PC-9 (cell line): Measurements from ENCODE around the gene TTC7B. TPM values are rescaled to one million over a fixed set of nuclear protein-coding genes. Genes with fewer than 3 reads are reported as not detected.

ENCODE experiments used
- BruUV-seq: library from RNA; stranded (reverse); fragments of 400-500 nt; replicated peaks from 2 replicates; lab custom pipeline; 2021; lab: Mats Ljungman, UMichigan
- CTCF ChIA-PET: fragments of 300-600 bp; sonication (Branson Sonifier 250); formaldehyde crosslinking; loops from one replicate; lab custom pipeline; 2022; ENCODE audit warnings: antibody characterized with exemption; lab: Charles Lee
- POLR2A ChIA-PET: fragments of 300-600 bp; sonication (Branson Sonifier 250); formaldehyde crosslinking; loops from one replicate; lab custom pipeline; 2022; ENCODE audit warnings: antibody characterized with exemption; ENCODE audit not compliant: unreplicated experiment; lab: Charles Lee
- DNase-seq, 2 experiments: peaks; one replicate each; pipeline versions ENCODE4 v3.0.0 to v3.0.0-alpha.2; 2015 to 2022; ENCODE audit warnings: mixed read lengths in 1 of 2
- H2AFZ ChIP-seq: fragments of 200-600 bp; sonication (generic); 2 replicates; pipeline ENCODE4 v1.8.1; 2017; ENCODE audit warnings: antibody characterized with exemption
- H3F3A ChIP-seq: fragments of 200-600 bp; sonication (generic); 2 replicates; pipeline ENCODE4 v1.8.1; 2017; ENCODE audit warnings: antibody characterized with exemption, mild to moderate bottlenecking, low read depth; ENCODE audit not compliant: insufficient read depth
- H3K27ac ChIP-seq: fragments of 200-600 bp; sonication (generic); 2 replicates; pipeline ENCODE4 v1.6.1; 2016; ENCODE audit warnings: mixed run types
- H3K27me3 ChIP-seq: fragments of 200-600 bp; sonication (generic); 2 replicates; pipeline ENCODE4 v1.6.1; 2016; ENCODE audit warnings: low read depth, mixed run types; ENCODE audit not compliant: insufficient read depth
- H3K36me3 ChIP-seq: fragments of 200-600 bp; sonication (generic); 2 replicates; pipeline ENCODE4 v1.6.1; 2016; ENCODE audit warnings: low read depth, mixed run types
- H3K4me1 ChIP-seq: fragments of 200-600 bp; sonication (generic); replicated peaks from 2 replicates; pipeline ENCODE4 v1.6.1; 2016; ENCODE audit warnings: mixed run types; ENCODE audit not compliant: insufficient read depth
- H3K4me2 ChIP-seq: fragments of 200-600 bp; sonication (generic); 2 replicates; pipeline ENCODE4 v1.6.1; 2017; ENCODE audit warnings: mixed run types
- H3K4me3 ChIP-seq: fragments of 200-600 bp; sonication (generic); 2 replicates; pipeline ENCODE4 v1.6.1; 2016; ENCODE audit warnings: mixed run types
- H3K79me2 ChIP-seq: fragments of 200-600 bp; sonication (generic); 2 replicates; pipeline ENCODE4 v1.6.1; 2017; ENCODE audit warnings: low read depth, mixed run types
- H3K9me2 ChIP-seq: fragments of 200-600 bp; sonication (generic); 2 replicates; pipeline ENCODE4 v1.8.1; 2017; ENCODE audit warnings: mild to moderate bottlenecking; ENCODE audit not compliant: insufficient read depth
- H3K9me3 ChIP-seq: fragments of 200-600 bp; sonication (generic); 2 replicates; pipeline ENCODE4 v1.8.1; 2016; ENCODE audit warnings: low read depth; ENCODE audit not compliant: insufficient read depth
- H4K20me1 ChIP-seq: fragments of 200-600 bp; sonication (generic); 2 replicates; pipeline ENCODE4 v1.8.1; 2017; ENCODE audit not compliant: insufficient read depth
- CTCF ChIP-seq: fragments of 200-600 bp; sonication (generic); conservative IDR thresholded peaks from 2 replicates; pipeline ENCODE4 v1.6.1; 2017; ENCODE audit warnings: mixed run types, antibody characterized with exemption, mild to moderate bottlenecking, moderate library complexity
- EZH2 ChIP-seq: fragments of 200-600 bp; sonication (generic); IDR thresholded peaks from 2 replicates; pipeline ENCODE4 v1.8.0; 2017; ENCODE audit warnings: antibody characterized with exemption, low read depth
- intact Hi-C: fragments of 100-400 bp; cut with micrococcal nuclease; formaldehyde crosslinking; loops from one replicate; pipeline ENCODE4 v1.10.0; 2022; ENCODE audit not compliant: unreplicated experiment
- total RNA-seq: library from RNA; stranded (reverse); gene quantifications from 2 replicates; pipeline ENCODE4 v1.2.3, GENCODE V29; 2021

TTC7B gene
- total RNA-seq, 1 experiment from 2014 or later, result 6.8 TPM

- CTCF ChIA-PET, result no interaction called here
- POLR2A ChIA-PET, result no interaction called here
Observed at GRCh38 chr14:90664911-90665310, 151.3 kb downstream of the TTC7B start.

GRCh38 chr14:90663680-90664079 lies 152.6 kb downstream of the TTC7B start:
- Histone ChIP-seq H3K27ac (no peak overlapping the region), H3K9me2 (no peaks in the 10 kb centered on the region), H3K36me3 (no peaks in the 10 kb centered on the region), H3K4me3 (no peak overlapping the region), H3K27me3 (no peaks in the 10 kb centered on the region), H2AFZ (no peak overlapping the region), H3K4me2 (no peak overlapping the region), H3K79me2 (no peaks in the 10 kb centered on the region), H4K20me1 (no peaks in the 10 kb centered on the region), H3F3A (no peaks in the 10 kb centered on the region), H3K4me1 (no peaks in the 10 kb centered on the region), H3K9me3 (no peaks in the 10 kb centered on the region)
- TF ChIP-seq CTCF, result no peak
- no peak for TF ChIP-seq EZH2
- POLR2A ChIA-PET, result no interaction called here
- intact Hi-C loops, result no loop called here
- no TSS peak for BruUV-seq
- DNase-seq, result no peak
- CTCF ChIA-PET, result no interaction called here

More at GRCh38 chr14:90664911-90665310, 151.3 kb downstream of the TTC7B start:
- H3K4me3 ChIP-seq, result no peak overlapping the region
- no peak for DNase-seq
- intact Hi-C loops, result no loop called here
- no TSS peak for BruUV-seq
- TF ChIP-seq CTCF, result no peak
- no peak for TF ChIP-seq EZH2
- H3K9me2 ChIP-seq, result no peaks in the 10 kb centered on the region
- no peaks in the 10 kb centered on the region for H3K79me2 ChIP-seq
- no peaks in the 10 kb centered on the region for H3K4me1 ChIP-seq
- no peaks in the 10 kb centered on the region for H3F3A ChIP-seq
- no peaks in the 10 kb centered on the region for H3K36me3 ChIP-seq
- H2AFZ ChIP-seq, result no peak overlapping the region
- no peaks in the 10 kb centered on the region for H3K27me3 ChIP-seq
- H3K27ac ChIP-seq, result no peak overlapping the region
- H4K20me1 ChIP-seq, result no peaks in the 10 kb centered on the region
- H3K9me3 ChIP-seq, result no peaks in the 10 kb centered on the region
- H3K4me2 ChIP-seq, result no peak overlapping the region

GRCh38 chr14:90663140-90663539 lies 153.1 kb downstream of the TTC7B start:
- no peak overlapping the region for H3K4me2 ChIP-seq
- no TSS peak for BruUV-seq
- no peaks in the 10 kb centered on the region for H3K4me1 ChIP-seq
- H3K27me3 ChIP-seq, result no peaks in the 10 kb centered on the region
- H3K9me2 ChIP-seq, result no peaks in the 10 kb centered on the region
- no peak overlapping the region for H2AFZ ChIP-seq
- ChIA-PET CTCF (no interaction called here), POLR2A (no interaction called here)
- no peaks in the 10 kb centered on the region for H3K36me3 ChIP-seq
- no peaks in the 10 kb centered on the region for H3K79me2 ChIP-seq
- intact Hi-C loops, result no loop called here
- no peaks in the 10 kb centered on the region for H3F3A ChIP-seq
- H3K27ac ChIP-seq, result no peak overlapping the region
- no peaks in the 10 kb centered on the region for H4K20me1 ChIP-seq
- no peak for DNase-seq
- TF ChIP-seq CTCF (no peak), EZH2 (no peak)
- H3K9me3 ChIP-seq, result no peaks in the 10 kb centered on the region
- H3K4me3 ChIP-seq, result no peak overlapping the region
